ENCODE measurements around the gene PLPPR2. TPM values are rescaled to one million over a fixed set of nuclear protein-coding genes. Genes with fewer than 3 reads are reported as not detected.

PLPPR2 gene
- polyA plus RNA-seq, 3 donors: 35.0 to 99.4 (median 45.5) TPM

DNA sequence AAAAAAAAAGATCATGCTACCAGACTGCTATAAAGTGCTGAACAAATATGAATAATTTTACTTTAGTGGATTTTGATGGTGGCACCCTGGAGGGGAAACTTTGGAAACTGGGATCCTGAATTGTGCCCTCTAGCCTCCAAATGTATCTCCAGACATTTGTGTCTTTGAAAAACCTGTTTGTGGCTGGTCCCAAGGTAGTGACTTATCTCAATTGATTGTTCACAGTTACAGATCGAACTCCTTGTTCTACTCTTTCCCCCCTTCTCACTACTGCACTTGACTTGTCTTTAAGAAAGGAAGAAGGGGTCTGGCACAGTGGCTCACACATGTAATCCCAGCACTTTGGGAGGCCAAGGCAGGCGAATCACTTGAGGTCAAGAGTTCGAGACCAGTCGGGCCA lies 53.4 kb downstream of the PLPPR2 start:
- Histone ChIP-seq H3K36me3 (replicated peaks in 1 of 2; ENCODE audit: control insufficient read depth in 1 of 2, insufficient read depth in 2 of 2, low read length in 2 of 2) (no peaks in the 10 kb centered on the region), H3K27ac (ENCODE audit: low read depth in 1 of 2, low read length in 2 of 2) (no peak overlapping the region), H3K27me3 (ENCODE audit: control insufficient read depth in 2 of 2, insufficient read depth in 2 of 2, low read length in 2 of 2) (peaks cover 0 to 6% of the 10 kb centered on the region in 2 donors), H3K9me3 (replicated peaks in 1 of 2; ENCODE audit: control insufficient read depth in 1 of 2, insufficient read depth in 1 of 2, low read length in 2 of 2) (no peaks in the 10 kb centered on the region), H3K79me2 (ENCODE audit: insufficient read depth, low read length) (no peaks in the 10 kb centered on the region), H3K9ac (ENCODE audit: insufficient read depth, low read length, poor library complexity, severe bottlenecking) (no peak overlapping the region), H3K4me1 (ENCODE audit: control insufficient read depth in 1 of 2, insufficient read depth in 2 of 2, low read length in 2 of 2) (peaks cover 14 to 16% of the 10 kb centered on the region in 2 donors), H3K4me2 (replicated peaks; ENCODE audit: extremely low read depth, low read length, poor library complexity, severe bottlenecking) (no peak overlapping the region), H3K4me3 (replicated peaks in 1 of 3; ENCODE audit: low read depth in 2 of 3, low read length in 3 of 3) (no peak overlapping the region), H4K20me1 (ENCODE audit: insufficient read depth, low read length) (no peaks in the 10 kb centered on the region), H2AFZ (ENCODE audit: insufficient read depth, low read depth, low read length, poor library complexity, severe bottlenecking) (no peak overlapping the region)
- Mint-ChIP-seq H3K27me3 (ENCODE audit: low read depth in 3 of 3) (peaks cover 14 to 38% (median 23%) of the 10 kb centered on the region in 3 donors), H3K9me3 (peaks cover 0 to 4% (median 0%) of the 10 kb centered on the region in 7 donors), H3K27ac (peak overlapping the region in 2 of 7 donors; percentile 25 to 57), H3K4me1 (peaks cover 19% of the 10 kb centered on the region), H3K4me3 (peak overlapping the region in 1 of 2 donors; percentile 21), H3K36me3 (no peaks in the 10 kb centered on the region)
- intact Hi-C loops (cut with micrococcal nuclease): no loop called here
- no peak for DNase-seq
- WGBS (ENCODE audit: insufficient coverage): 80% methylated on average over 1 of the region's 4 CpGs
- no peak for TF ChIP-seq CTCF (IDR thresholded peaks at IDR 0.05)

DNA sequence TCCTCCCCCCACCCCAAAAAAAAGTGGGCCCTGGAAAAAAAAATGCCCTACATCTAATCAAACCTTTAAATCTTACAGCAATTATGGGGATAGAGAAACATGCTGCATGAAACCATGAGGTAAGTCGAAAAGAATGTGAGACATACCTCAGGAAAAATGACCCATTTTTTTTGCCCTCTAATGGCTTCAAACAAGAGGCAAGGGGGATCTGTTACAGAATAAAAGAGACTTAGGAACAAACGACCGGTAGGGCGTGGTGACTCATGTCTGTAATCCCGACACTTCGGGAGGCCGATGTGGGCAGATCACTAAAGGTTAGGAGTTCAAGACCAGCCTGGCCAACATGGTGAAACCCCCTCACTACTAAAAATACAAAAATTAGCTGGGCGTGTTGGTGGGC lies 55.5 kb downstream of the PLPPR2 start:
- Histone ChIP-seq H3K36me3 (replicated peaks in 1 of 2; ENCODE audit: control insufficient read depth in 1 of 2, insufficient read depth in 2 of 2, low read length in 2 of 2) (no peaks in the 10 kb centered on the region), H2AFZ (ENCODE audit: insufficient read depth, low read depth, low read length, poor library complexity, severe bottlenecking) (no peak overlapping the region), H3K9me3 (replicated peaks in 1 of 2; ENCODE audit: control insufficient read depth in 1 of 2, insufficient read depth in 1 of 2, low read length in 2 of 2) (no peaks in the 10 kb centered on the region), H4K20me1 (ENCODE audit: insufficient read depth, low read length) (no peaks in the 10 kb centered on the region), H3K4me2 (replicated peaks; ENCODE audit: extremely low read depth, low read length, poor library complexity, severe bottlenecking) (no peak overlapping the region), H3K27me3 (ENCODE audit: control insufficient read depth in 2 of 2, insufficient read depth in 2 of 2, low read length in 2 of 2) (peaks cover 0 to 7% of the 10 kb centered on the region in 2 donors), H3K4me1 (ENCODE audit: control insufficient read depth in 1 of 2, insufficient read depth in 2 of 2, low read length in 2 of 2) (peaks cover 14 to 16% of the 10 kb centered on the region in 2 donors), H3K9ac (ENCODE audit: insufficient read depth, low read length, poor library complexity, severe bottlenecking) (no peak overlapping the region), H3K79me2 (ENCODE audit: insufficient read depth, low read length) (no peaks in the 10 kb centered on the region), H3K27ac (ENCODE audit: low read depth in 1 of 2, low read length in 2 of 2) (no peak overlapping the region), H3K4me3 (replicated peaks in 1 of 3; ENCODE audit: low read depth in 2 of 3, low read length in 3 of 3) (no peak overlapping the region)
- DNase-seq: no peak
- Mint-ChIP-seq H3K4me1 (peaks cover 19% of the 10 kb centered on the region), H3K9me3 (peaks cover 0 to 4% (median 0%) of the 10 kb centered on the region in 7 donors), H3K27me3 (ENCODE audit: low read depth in 3 of 3) (peaks cover 14 to 45% (median 20%) of the 10 kb centered on the region in 3 donors), H3K36me3 (no peaks in the 10 kb centered on the region), H3K4me3 (no peak overlapping the region), H3K27ac (no peak overlapping the region)
- intact Hi-C loops (cut with micrococcal nuclease): no loop called here
- 97% methylated on average over 4 of the region's 8 CpGs for WGBS (ENCODE audit: insufficient coverage)
- no peak for TF ChIP-seq CTCF (IDR thresholded peaks at IDR 0.05)
